Suprapubic skin (tissue), 4 donors: ENCODE measurements around the gene PPP2R2D.

Experiments used
- EP300 ChIP-seq: sonication (generic); formaldehyde crosslinking; IDR thresholded peaks from one replicate; pipeline ENCODE4 v1.6.1; 2017; ENCODE audit warnings: antibody characterized with exemption
- POLR2A ChIP-seq, 2 donors: fragments of 450-650 bp; IDR thresholded peaks; one replicate each; pipeline ENCODE4 v1.6.1; 2017; ENCODE audit warnings: antibody characterized with exemption in 2 of 2, mild to moderate bottlenecking in 2 of 2, moderate library complexity in 2 of 2
- POLR2AphosphoS5 ChIP-seq, 3 donors: sonication (generic); formaldehyde crosslinking; IDR thresholded peaks; one replicate each; pipeline ENCODE4 v1.6.1; 2017; ENCODE audit warnings: antibody characterized with exemption in 3 of 3
- TF ChIP-seq, protein P1 (sequence below), 2 donors: fragments of 200-600 bp in 1 of 2; fragments of 450-650 bp in 1 of 2; sonication (generic) in 1 of 2; IDR thresholded peaks; one replicate each; pipeline ENCODE4 v1.5.1; 2016 to 2019; ENCODE audit warnings: antibody characterized with exemption in 2 of 2, mild to moderate bottlenecking in 1 of 2, moderate library complexity in 1 of 2

DNA sequence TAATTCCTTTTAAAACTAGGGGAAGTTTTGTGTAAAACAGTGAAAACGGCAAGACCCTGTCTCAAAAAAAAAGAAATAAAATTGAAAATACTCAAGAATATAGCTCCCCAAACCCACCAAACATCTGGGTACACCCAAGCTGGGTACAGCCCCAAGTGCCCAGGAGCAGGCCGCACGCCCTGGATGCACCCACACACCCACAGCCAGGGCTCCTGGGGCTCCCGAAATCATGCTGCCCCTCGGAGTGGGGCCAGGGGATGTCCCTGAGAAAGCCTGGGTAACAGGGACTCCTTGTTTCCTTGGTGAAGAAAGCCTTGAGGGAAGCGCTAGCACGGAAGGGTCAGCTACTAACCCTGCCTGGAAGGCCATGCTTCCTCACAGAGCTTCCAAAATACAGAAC lies 70.8 kb downstream of the PPP2R2D start:
- TF ChIP-seq EP300 (no peak), POLR2AphosphoS5 (IDR thresholded peaks at IDR 0.05) (no peak), POLR2A (IDR thresholded peaks at IDR 0.05) (no peak)
- TF ChIP-seq, protein P1, sequence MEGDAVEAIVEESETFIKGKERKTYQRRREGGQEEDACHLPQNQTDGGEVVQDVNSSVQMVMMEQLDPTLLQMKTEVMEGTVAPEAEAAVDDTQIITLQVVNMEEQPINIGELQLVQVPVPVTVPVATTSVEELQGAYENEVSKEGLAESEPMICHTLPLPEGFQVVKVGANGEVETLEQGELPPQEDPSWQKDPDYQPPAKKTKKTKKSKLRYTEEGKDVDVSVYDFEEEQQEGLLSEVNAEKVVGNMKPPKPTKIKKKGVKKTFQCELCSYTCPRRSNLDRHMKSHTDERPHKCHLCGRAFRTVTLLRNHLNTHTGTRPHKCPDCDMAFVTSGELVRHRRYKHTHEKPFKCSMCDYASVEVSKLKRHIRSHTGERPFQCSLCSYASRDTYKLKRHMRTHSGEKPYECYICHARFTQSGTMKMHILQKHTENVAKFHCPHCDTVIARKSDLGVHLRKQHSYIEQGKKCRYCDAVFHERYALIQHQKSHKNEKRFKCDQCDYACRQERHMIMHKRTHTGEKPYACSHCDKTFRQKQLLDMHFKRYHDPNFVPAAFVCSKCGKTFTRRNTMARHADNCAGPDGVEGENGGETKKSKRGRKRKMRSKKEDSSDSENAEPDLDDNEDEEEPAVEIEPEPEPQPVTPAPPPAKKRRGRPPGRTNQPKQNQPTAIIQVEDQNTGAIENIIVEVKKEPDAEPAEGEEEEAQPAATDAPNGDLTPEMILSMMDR (IDR thresholded peaks at IDR 0.05): no peak
